ENCODE measurements around the gene HLA-E. TPM values are rescaled to one million over a fixed set of nuclear protein-coding genes. Genes with fewer than 3 reads are reported as not detected.
"Not testable (repeated sequence)": the region's sequence is repeated elsewhere in the genome, so short reads cannot be mapped to it uniquely, and the experiment has no call there.

HLA-E gene
- total and polyA plus RNA-seq, 8 donors: 65.7 to 158 (median 86.7) TPM

DNA sequence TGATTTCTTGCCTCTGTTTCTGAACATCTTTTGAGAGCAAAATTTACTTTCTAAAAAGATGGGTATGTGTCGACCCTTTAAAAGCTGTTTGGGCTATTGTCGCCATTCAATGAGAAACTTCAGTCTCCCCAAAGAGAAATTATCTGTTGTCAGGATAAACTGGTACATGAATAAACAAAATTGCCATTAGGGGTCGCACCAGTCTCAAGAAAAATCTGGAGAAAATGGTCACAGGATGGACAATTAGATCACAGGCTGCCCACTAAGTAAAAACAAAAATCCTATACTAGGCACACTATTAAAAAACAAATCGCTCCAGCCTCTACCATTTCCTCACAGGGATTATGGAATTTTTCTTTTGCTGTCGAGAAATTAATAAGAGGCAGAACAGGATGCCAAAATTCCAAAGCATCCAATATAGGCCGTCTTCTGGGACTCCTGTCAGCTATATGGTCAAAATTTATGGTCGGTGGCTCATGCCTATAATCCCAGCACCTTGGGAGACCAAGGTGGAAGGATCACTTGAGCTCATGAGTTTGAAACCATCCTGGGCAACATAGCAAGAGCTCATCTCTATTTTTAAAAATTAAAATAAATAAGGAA, 5.5 kb upstream of the HLA-E start:
- WGBS, 2 donors: 21 to 22% methylated on average over 7 of the region's 7 CpGs
- Histone ChIP-seq H3K27ac (no peak overlapping the region), H3K36me3 (no peaks in the 10 kb centered on the region), H3K27me3 (peaks cover 0 to 11% (median 0%) of the 10 kb centered on the region in 4 donors), H3K4me1 (no peaks in the 10 kb centered on the region), H3K4me3 (no peak overlapping the region), H3K9me3 (no peaks in the 10 kb centered on the region)
- peak; percentile 61 for FAIRE-seq
- intact Hi-C loops (cut with DNase I): loop anchor here (5.0 to 10.0 kb wide), 3 partner anchors 49 to 64 kb away; no protein-coding TSS in a partner anchor
- ATAC-seq: peak in 3 of 4 donors; percentile 55 to 64 (median 63)
- DNase-seq: peak in 1 of 6 donors; percentile 36
- TF ChIP-seq, protein P1, sequence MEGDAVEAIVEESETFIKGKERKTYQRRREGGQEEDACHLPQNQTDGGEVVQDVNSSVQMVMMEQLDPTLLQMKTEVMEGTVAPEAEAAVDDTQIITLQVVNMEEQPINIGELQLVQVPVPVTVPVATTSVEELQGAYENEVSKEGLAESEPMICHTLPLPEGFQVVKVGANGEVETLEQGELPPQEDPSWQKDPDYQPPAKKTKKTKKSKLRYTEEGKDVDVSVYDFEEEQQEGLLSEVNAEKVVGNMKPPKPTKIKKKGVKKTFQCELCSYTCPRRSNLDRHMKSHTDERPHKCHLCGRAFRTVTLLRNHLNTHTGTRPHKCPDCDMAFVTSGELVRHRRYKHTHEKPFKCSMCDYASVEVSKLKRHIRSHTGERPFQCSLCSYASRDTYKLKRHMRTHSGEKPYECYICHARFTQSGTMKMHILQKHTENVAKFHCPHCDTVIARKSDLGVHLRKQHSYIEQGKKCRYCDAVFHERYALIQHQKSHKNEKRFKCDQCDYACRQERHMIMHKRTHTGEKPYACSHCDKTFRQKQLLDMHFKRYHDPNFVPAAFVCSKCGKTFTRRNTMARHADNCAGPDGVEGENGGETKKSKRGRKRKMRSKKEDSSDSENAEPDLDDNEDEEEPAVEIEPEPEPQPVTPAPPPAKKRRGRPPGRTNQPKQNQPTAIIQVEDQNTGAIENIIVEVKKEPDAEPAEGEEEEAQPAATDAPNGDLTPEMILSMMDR (IDR thresholded peaks at IDR 0.05): peak in 3 of 4 donors; percentile 35 to 39 (median 37)

DNA sequence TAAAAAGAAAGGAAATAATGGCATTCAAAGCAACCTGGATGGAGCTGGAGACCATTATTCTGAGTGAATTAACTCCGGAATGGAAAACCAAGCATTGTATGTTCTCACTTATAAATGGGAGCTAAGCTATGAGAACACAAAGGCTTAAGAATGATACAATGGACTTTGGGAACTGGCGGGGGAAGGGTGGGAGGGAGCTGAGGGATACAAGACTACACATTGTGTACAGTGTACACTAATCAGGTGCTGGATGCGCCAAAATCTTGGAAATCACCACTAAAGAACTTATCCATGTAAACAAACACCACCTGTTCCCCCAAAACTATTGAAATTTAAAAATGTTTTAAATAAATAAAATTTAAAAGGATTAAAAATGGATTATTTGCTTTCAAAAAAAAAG, 4.1 kb upstream of the HLA-E start:
- ATAC-seq (no peak), FAIRE-seq (no peak), DNase-seq (no peak)
- no peaks in the 10 kb centered on the region for H3K36me3 ChIP-seq
- peaks cover 0 to 1% (median 0%) of the 10 kb centered on the region in 3 donors for H3K4me1 ChIP-seq
- intact Hi-C loops (cut with DNase I): loop anchor here in 1 of 3 donors (10.0 kb wide), 1 partner anchor 50 kb away; no protein-coding TSS in a partner anchor
- peaks cover 0 to 11% (median 0%) of the 10 kb centered on the region in 4 donors for H3K27me3 ChIP-seq
- 54 to 67% methylated on average over 3 of the region's 3 CpGs for WGBS, 2 donors
- TF ChIP-seq, protein P1 (IDR thresholded peaks at IDR 0.05): no peak
- H3K27ac ChIP-seq: no peak overlapping the region
- no peaks in the 10 kb centered on the region for H3K9me3 ChIP-seq
- no peak overlapping the region for H3K4me3 ChIP-seq

DNA sequence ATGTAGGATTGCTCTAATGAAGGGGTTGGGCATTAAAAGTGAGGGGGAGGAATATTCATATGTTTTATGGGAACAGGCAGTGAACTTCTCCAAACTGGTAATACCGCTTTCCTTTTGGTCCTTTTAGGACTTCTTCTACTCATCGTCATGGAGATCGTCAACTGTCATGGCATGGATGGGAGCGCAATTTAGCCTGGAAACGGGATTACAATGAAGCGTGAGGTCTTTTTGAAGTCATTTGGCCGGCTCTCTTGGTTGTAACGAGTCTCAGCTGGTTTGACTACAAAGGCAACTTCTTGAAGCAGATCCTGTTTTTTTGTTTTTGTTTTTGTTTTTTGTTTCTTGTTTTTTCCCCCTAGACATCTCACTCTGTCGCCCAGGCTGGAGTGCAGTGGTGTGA, 1.4 kb upstream of the HLA-E start:
- Histone ChIP-seq H3K9me3 (no peaks in the 10 kb centered on the region), H3K27ac (no peak overlapping the region), H3K4me1 (peaks cover 0 to 15% (median 0%) of the 10 kb centered on the region in 3 donors), H3K4me3 (no peak overlapping the region), H3K36me3 (peaks cover 0 to 10% (median 0%) of the 10 kb centered on the region in 3 donors), H3K27me3 (no peaks in the 10 kb centered on the region)
- ATAC-seq (no peak), DNase-seq (no peak), FAIRE-seq (no peak)
- TF ChIP-seq, protein P1 (IDR thresholded peaks at IDR 0.05): no peak
- 66 to 80% methylated on average over 9 of the region's 9 CpGs for WGBS, 2 donors
- intact Hi-C loops (cut with DNase I): loop anchor here in 1 of 3 donors (10.0 kb wide), 1 partner anchor 47 kb away; no protein-coding TSS in a partner anchor

DNA sequence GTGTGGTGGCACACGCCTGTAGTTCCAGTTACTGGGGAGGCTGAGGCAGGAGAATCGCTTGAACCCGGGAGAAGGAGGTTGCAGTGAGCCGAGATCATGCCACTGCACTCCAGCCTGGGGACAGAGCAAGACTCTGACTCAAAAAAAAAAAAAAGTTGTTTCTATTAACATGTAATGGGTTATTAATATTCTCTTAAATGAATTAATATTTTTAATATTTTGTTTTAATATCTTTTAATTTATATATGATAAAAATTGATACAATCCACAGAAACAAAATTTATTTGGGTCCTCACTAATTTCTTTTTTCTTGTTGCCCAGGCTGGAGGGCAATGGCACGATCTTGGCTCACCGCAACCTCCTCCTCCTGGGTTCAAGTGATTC, 620 bp upstream of the HLA-E start:
- not testable (repeated sequence) for H3K9me3 ChIP-seq, H3K27me3 ChIP-seq, FAIRE-seq, DNase-seq, ATAC-seq
- peak overlapping the region in 3 of 4 donors; percentile 58 to 80 (median 73) for H3K4me3 ChIP-seq
- intact Hi-C loops (cut with DNase I): loop anchor here in 1 of 3 donors (10.0 kb wide), 1 partner anchor 46 kb away; no protein-coding TSS in a partner anchor
- H3K4me1 ChIP-seq: peaks cover 0 to 15% (median 0%) of the 10 kb centered on the region in 3 donors
- H3K36me3 ChIP-seq: peaks cover 0 to 11% (median 0%) of the 10 kb centered on the region in 3 donors
- H3K27ac ChIP-seq: peak overlapping the region; percentile 62 to 98 (median 86)
- 90 to 93% methylated on average over 6 of the region's 6 CpGs for WGBS, 2 donors

DNA sequence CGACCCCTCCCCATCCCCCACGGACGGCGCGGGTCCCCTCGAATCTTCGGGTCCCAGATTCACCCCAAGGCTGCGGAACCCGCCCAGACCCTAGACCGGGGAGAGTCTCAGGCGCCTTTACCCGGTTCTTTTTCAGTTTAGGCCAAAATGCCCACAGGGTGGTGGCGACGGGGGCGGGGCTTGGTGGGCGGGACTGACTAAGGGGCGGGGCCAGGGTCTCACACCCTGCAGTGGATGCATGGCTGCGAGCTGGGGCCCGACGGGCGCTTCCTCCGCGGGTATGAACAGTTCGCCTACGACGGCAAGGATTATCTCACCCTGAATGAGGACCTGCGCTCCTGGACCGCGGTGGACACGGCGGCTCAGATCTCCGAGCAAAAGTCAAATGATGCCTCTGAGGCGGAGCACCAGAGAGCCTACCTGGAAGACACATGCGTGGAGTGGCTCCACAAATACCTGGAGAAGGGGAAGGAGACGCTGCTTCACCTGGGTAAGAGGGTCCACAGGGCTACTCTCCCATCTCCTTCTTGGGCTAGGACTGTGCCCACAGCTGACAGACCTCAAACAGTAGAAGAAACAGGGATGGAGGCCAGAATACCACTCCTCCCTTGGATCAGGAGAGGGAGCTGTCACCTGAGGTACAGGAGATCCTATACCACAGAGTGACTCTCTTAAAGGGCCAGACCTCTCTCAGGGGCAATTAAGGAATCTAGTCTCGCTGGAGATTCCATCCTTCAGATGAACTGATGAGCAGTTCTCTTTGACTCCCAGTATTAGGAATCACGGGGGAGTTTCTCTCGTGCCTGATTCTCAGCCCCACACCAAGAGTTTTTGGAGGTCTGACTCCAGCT, 942 bp downstream of the HLA-E start:
- Histone ChIP-seq H3K4me3 (peak overlapping the region; percentile 58 to 83 (median 76)), H3K36me3 (peaks cover 0 to 11% (median 0%) of the 10 kb centered on the region in 3 donors), H3K4me1 (peaks cover 0 to 15% (median 0%) of the 10 kb centered on the region in 3 donors), H3K27ac (peak overlapping the region; percentile 62 to 98 (median 86)), H3K9me3 (no peaks in the 10 kb centered on the region), H3K27me3 (no peaks in the 10 kb centered on the region)
- intact Hi-C loops (cut with DNase I): no loop called here
- DNase-seq: peak; percentile 47 to 83 (median 70)
- 26 to 27% methylated on average over 35 to 38 of the region's 38 CpGs for WGBS, 2 donors
- FAIRE-seq: no peak
- ATAC-seq: peak; percentile 75 to 86 (median 81)
- TF ChIP-seq, protein P1 (IDR thresholded peaks at IDR 0.05): no peak

DNA sequence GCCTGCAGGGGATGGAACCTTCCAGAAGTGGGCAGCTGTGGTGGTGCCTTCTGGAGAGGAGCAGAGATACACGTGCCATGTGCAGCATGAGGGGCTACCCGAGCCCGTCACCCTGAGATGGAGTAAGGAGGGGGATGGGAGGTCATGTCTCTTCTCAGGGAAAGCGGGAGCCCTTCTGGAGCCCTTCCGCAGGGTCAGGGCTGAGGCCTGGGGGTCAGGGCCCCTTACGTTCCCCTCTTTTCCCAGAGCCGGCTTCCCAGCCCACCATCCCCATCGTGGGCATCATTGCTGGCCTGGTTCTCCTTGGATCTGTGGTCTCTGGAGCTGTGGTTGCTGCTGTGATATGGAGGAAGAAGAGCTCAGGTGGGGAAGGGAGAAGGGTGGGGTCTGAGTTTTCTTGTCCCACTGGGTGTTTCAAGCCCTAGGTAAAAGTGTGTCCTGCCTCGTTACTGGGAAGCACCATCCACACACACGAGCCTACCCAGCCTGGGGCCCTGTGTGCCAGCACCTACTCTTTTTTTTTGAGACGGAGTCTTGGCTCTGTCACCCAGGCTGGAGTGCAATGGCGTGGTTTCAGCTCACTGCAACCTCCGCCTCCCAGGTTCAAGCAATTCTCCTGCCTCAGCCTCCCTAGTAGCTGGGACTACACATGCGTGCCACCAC, 2.1 kb downstream of the HLA-E start:
- peak in 1 of 6 donors; percentile 26 for DNase-seq
- peaks cover 0 to 11% (median 0%) of the 10 kb centered on the region in 3 donors for H3K36me3 ChIP-seq
- FAIRE-seq; H3K27me3 ChIP-seq; ATAC-seq; intact Hi-C loops (cut with DNase I); H3K9me3 ChIP-seq; H3K27ac ChIP-seq: not testable (repeated sequence)
- peaks cover 0 to 15% (median 0%) of the 10 kb centered on the region in 3 donors for H3K4me1 ChIP-seq
- WGBS, 2 donors: 85 to 90% methylated on average over 14 of the region's 14 CpGs
- peak overlapping the region in 1 of 4 donors; percentile 73 for H3K4me3 ChIP-seq

All from pancreas (tissue), 10 donors.